Measurements from ENCODE around the gene SCD5. TPM values are rescaled to one million over a fixed set of nuclear protein-coding genes. Genes with fewer than 3 reads are reported as not detected.

The SCD5 gene
- total and polyA plus RNA-seq, 2 of the 8 experiments (the other 6 are each of a cell fraction or from before 2014, with no cell fraction given), result 0.92 to 1.2 TPM

- no peak overlapping the region for H4K5ac ChIP-seq (ENCODE audit: insufficient read length, low read depth, low read length)
- no peaks in the 10 kb centered on the region for H3K4me1 ChIP-seq (replicated peaks in 1 of 4; ENCODE audit: control insufficient read depth in 3 of 4, insufficient read depth in 4 of 4, low read length in 3 of 4)
- no peak for DNase-seq (ENCODE audit: low read depth in 1 of 2, low spot score in 2 of 2)
- no peak overlapping the region for H2BK12ac ChIP-seq (ENCODE audit: low read depth, low read length)
- TF ChIP-seq SIN3A (conservative IDR thresholded peaks at IDR 0.05 in 1 of 2, IDR thresholded peaks at IDR 0.05 in 1 of 2; ENCODE audit: low read depth in 1 of 2, low read length in 2 of 2), result no peak
- TF ChIP-seq HDAC2 (IDR thresholded peaks at IDR 0.05; ENCODE audit: borderline replicate concordance in 1 of 2, low read depth in 2 of 2, low read length in 2 of 2), result no peak
- TF ChIP-seq TAF7 (optimal IDR thresholded peaks at IDR 0.05; ENCODE audit: borderline replicate concordance, low read depth, low read length), result no peak
- TF ChIP-seq NRF1 (IDR thresholded peaks at IDR 0.05; ENCODE audit: low read depth, low read length), result no peak
- no peak for TF ChIP-seq CBX8 (IDR thresholded peaks at IDR 0.05; ENCODE audit: borderline replicate concordance, low read depth, low read length)
- FAIRE-seq, result no peak
- H3K56ac ChIP-seq (replicated peaks; ENCODE audit: insufficient read length, low read depth, low read length), result no peak overlapping the region
- H3K9ac ChIP-seq (replicated peaks in 1 of 4; ENCODE audit: extremely low read depth in 1 of 4, low read depth in 3 of 4, low read length in 3 of 4), result no peak overlapping the region
- no peaks in the 10 kb centered on the region for H4K20me1 ChIP-seq (replicated peaks in 1 of 2; ENCODE audit: control insufficient read depth in 1 of 2, insufficient read depth in 2 of 2, low read length in 2 of 2)
- no peaks in the 10 kb centered on the region for H3K9me3 ChIP-seq (ENCODE audit: insufficient read depth in 2 of 2, low read depth in 1 of 2, low read length in 1 of 2)
- no peaks in the 10 kb centered on the region for H3K23me2 ChIP-seq (ENCODE audit: low read depth, low read length)
- H3K4me2 ChIP-seq (ENCODE audit: insufficient read depth in 1 of 2, low read depth in 2 of 2, low read length in 2 of 2), result no peak overlapping the region
- no peak overlapping the region for H3K4me3 ChIP-seq (ENCODE audit: extremely low read depth in 1 of 4, insufficient read depth in 2 of 4, low read depth in 3 of 4, low read length in 4 of 4)
- 93% methylated on average over 2 of the region's 2 CpGs; no CpG with 5 or more reads in 1 of the 2 experiments for WGBS, 2 experiments (ENCODE audit: extremely low coverage in 1 of 2, insufficient coverage in 1 of 2, insufficient read length in 1 of 2, insufficient replicate concordance in 2 of 2, low coverage in 1 of 2, low lambda C conversion rate in 2 of 2, missing lambda C conversion rate in 1 of 2)
- ChIA-PET CTCF (ENCODE audit: partially characterized antibody) (interaction anchor here (2.0 kb wide), 1 partner anchor 12 kb away, joined by 7 read pairs; no protein-coding TSS in a partner anchor), POLR2A (ENCODE audit: partially characterized antibody) (no interaction called here)
- no peak overlapping the region for H2BK120ac ChIP-seq (replicated peaks; ENCODE audit: low read depth, low read length)
- no peak overlapping the region for H2AK5ac ChIP-seq (ENCODE audit: low read depth, low read length)
- no peak overlapping the region for H2BK15ac ChIP-seq (ENCODE audit: low read length)
- H3K79me1 ChIP-seq (ENCODE audit: low read depth, low read length), result no peaks in the 10 kb centered on the region
- H2AFZ ChIP-seq (ENCODE audit: low read length), result no peak overlapping the region
- no peak overlapping the region for H3K14ac ChIP-seq (ENCODE audit: insufficient read length)
- H3K4ac ChIP-seq (replicated peaks; ENCODE audit: insufficient read length, low read depth, low read length), result no peak overlapping the region
- H3K36me3 ChIP-seq (ENCODE audit: control insufficient read depth in 2 of 4, insufficient read depth in 4 of 4, low read length in 3 of 4), result no peaks in the 10 kb centered on the region
- H3K23ac ChIP-seq (ENCODE audit: insufficient read length), result no peak overlapping the region
- no peak overlapping the region for H4K8ac ChIP-seq (ENCODE audit: extremely low read depth, insufficient read depth, low read length)
- H3K27ac ChIP-seq (ENCODE audit: low read depth, low read length), result no peak overlapping the region
- no peaks in the 10 kb centered on the region for H3K27me3 ChIP-seq (replicated peaks in 1 of 4; ENCODE audit: control insufficient read depth in 3 of 4, extremely low read depth in 1 of 4, insufficient read depth in 3 of 4, low read length in 3 of 4)
- H3K79me2 ChIP-seq (ENCODE audit: control insufficient read depth in 1 of 2, insufficient read depth in 2 of 2, low read length in 2 of 2), result no peaks in the 10 kb centered on the region
- no peak overlapping the region for H2BK5ac ChIP-seq (ENCODE audit: low read depth, low read length)
- H2BK20ac ChIP-seq (ENCODE audit: low read length), result no peak overlapping the region
- no peak overlapping the region for H3K18ac ChIP-seq (ENCODE audit: extremely low read depth, low read length)
- H4K91ac ChIP-seq (replicated peaks; ENCODE audit: insufficient read length, low read length), result no peak overlapping the region
Observed at GRCh38 chr4:82610041-82610440, 188.6 kb downstream of the SCD5 start.
